Gastroesophageal sphincter (tissue), 3 donors: ENCODE measurements around the gene AGBL1.

Source experiments
- EP300 ChIP-seq: sonication (generic); formaldehyde crosslinking; IDR thresholded peaks from one replicate; pipeline ENCODE4 v1.6.1; 2017; ENCODE audit warnings: antibody characterized with exemption, mild to moderate bottlenecking
- TF ChIP-seq, protein P1 (sequence below), 4 experiments: fragments of 200-600 bp in 2 of 4; fragments of 450-650 bp in 2 of 4; sonication (generic) in 1 of 4; IDR thresholded peaks; one replicate each; pipeline ENCODE4 v1.5.1; 2017 to 2019; ENCODE audit warnings: antibody characterized with exemption in 4 of 4, mild to moderate bottlenecking in 2 of 4, moderate library complexity in 2 of 4

DNA sequence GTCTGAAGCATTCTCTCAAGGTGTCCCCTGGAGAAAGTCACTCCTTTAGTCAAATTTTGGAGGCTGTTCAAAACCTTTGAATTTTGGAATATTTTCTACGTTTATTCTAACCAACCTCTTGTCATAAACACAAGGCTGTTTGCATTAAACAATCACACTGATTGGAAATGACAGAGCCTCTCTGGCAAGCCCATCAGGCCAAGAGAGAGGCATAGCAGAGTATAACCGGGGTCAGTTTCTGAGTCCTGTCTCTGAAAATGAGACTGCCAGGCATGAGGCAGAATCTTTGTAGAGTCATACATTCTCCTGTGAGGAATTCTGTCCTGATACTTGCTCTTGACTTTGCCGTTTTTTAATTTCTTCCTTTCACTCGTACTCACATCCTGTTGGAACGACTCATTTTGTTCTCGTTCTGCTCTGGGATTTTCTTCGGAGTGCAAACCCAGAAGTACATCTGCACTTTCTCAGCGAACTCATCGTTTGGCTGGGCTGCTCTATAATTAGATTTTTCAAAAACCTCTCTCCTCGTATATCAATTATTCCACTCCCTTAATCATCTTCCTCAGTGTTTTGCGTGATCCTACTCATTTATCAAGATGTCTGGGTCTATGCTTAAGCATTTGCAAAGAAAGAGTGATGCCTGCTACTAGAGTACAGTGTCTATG lies 114.2 kb downstream of the AGBL1 start:
- TF ChIP-seq, protein P1, sequence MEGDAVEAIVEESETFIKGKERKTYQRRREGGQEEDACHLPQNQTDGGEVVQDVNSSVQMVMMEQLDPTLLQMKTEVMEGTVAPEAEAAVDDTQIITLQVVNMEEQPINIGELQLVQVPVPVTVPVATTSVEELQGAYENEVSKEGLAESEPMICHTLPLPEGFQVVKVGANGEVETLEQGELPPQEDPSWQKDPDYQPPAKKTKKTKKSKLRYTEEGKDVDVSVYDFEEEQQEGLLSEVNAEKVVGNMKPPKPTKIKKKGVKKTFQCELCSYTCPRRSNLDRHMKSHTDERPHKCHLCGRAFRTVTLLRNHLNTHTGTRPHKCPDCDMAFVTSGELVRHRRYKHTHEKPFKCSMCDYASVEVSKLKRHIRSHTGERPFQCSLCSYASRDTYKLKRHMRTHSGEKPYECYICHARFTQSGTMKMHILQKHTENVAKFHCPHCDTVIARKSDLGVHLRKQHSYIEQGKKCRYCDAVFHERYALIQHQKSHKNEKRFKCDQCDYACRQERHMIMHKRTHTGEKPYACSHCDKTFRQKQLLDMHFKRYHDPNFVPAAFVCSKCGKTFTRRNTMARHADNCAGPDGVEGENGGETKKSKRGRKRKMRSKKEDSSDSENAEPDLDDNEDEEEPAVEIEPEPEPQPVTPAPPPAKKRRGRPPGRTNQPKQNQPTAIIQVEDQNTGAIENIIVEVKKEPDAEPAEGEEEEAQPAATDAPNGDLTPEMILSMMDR (IDR thresholded peaks at IDR 0.05) = no peak
- no peak for TF ChIP-seq EP300
